ENCODE data around the gene NEURL1.

- TF ChIP-seq, protein P1, sequence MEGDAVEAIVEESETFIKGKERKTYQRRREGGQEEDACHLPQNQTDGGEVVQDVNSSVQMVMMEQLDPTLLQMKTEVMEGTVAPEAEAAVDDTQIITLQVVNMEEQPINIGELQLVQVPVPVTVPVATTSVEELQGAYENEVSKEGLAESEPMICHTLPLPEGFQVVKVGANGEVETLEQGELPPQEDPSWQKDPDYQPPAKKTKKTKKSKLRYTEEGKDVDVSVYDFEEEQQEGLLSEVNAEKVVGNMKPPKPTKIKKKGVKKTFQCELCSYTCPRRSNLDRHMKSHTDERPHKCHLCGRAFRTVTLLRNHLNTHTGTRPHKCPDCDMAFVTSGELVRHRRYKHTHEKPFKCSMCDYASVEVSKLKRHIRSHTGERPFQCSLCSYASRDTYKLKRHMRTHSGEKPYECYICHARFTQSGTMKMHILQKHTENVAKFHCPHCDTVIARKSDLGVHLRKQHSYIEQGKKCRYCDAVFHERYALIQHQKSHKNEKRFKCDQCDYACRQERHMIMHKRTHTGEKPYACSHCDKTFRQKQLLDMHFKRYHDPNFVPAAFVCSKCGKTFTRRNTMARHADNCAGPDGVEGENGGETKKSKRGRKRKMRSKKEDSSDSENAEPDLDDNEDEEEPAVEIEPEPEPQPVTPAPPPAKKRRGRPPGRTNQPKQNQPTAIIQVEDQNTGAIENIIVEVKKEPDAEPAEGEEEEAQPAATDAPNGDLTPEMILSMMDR (IDR thresholded peaks at IDR 0.05 in 4 of 5, conservative IDR thresholded peaks at IDR 0.05 in 1 of 5) = no peak
- no peak for TF ChIP-seq POLR2A (IDR thresholded peaks at IDR 0.05)
Observed at GRCh38 chr10:103545366-103545765, 51.9 kb downstream of the NEURL1 start.
